Astrocyte (in vitro differentiated cells and primary cell): ENCODE data around the gene FRMD8. TPM values are rescaled to one million over a fixed set of nuclear protein-coding genes. Genes with fewer than 3 reads are reported as not detected.

Experiments
- DNase-seq: peaks from one replicate; pipeline ENCODE4 v3.0.0-alpha.2; 2010; ENCODE audit warnings: low read depth
- FAIRE-seq: peaks from 2 replicates; lab custom pipeline; 2011; peaks lifted over from hg19 to GRCh38; lab: Jason Lieb, UNC
- H2AFZ ChIP-seq: 2 replicates; pipeline ENCODE4 v1.6.0; 2012; ENCODE audit warnings: low read depth, low read length, inconsistent platforms
- H3K27ac ChIP-seq: 2 replicates; pipeline ENCODE4 v1.5.1; 2011; ENCODE audit warnings: low read depth, low read length, inconsistent platforms
- H3K27me3 ChIP-seq: 2 replicates; pipeline ENCODE4 v1.6.0; 2011; ENCODE audit warnings: low read length, inconsistent platforms; ENCODE audit not compliant: insufficient read depth
- H3K36me3 ChIP-seq: 2 replicates; pipeline ENCODE4 v1.5.1; 2011; ENCODE audit warnings: low read length, inconsistent platforms; ENCODE audit not compliant: insufficient read depth
- H3K4me1 ChIP-seq: 2 replicates; pipeline ENCODE4 v1.5.1; 2011; ENCODE audit warnings: low read length, inconsistent platforms; ENCODE audit not compliant: insufficient read depth
- H3K4me2 ChIP-seq: 2 replicates; pipeline ENCODE4 v1.6.0; 2012; ENCODE audit warnings: low read length, inconsistent platforms
- H3K4me3 ChIP-seq: 2 replicates; pipeline ENCODE4 v1.5.1; 2011; ENCODE audit warnings: low read depth, mild to moderate bottlenecking, low read length, inconsistent platforms; ENCODE audit not compliant: insufficient read depth
- H3K79me2 ChIP-seq: 2 replicates; pipeline ENCODE4 v1.6.0; 2012; ENCODE audit warnings: mild to moderate bottlenecking, low read length, inconsistent platforms; ENCODE audit not compliant: insufficient read depth
- H3K9ac ChIP-seq: 2 replicates; pipeline ENCODE4 v1.6.0; 2012; ENCODE audit warnings: mild to moderate bottlenecking, low read length, inconsistent platforms
- H3K9me3 ChIP-seq: 2 replicates; pipeline ENCODE4 v1.5.1; 2012; ENCODE audit warnings: low read depth, mild to moderate bottlenecking, low read length, inconsistent platforms; ENCODE audit not compliant: insufficient read depth
- H4K20me1 ChIP-seq: 2 replicates; pipeline ENCODE4 v1.6.0; 2012; ENCODE audit warnings: low read length, inconsistent platforms; ENCODE audit not compliant: insufficient read depth
- H3K27ac Mint-ChIP-seq: one replicate; pipeline ENCODE4 v1.8.0; 2021; ENCODE audit warnings: mild to moderate bottlenecking, mixed read lengths; ENCODE audit not compliant: unreplicated experiment
- H3K27me3 Mint-ChIP-seq: one replicate; pipeline ENCODE4 v1.8.0; 2021; ENCODE audit warnings: low read depth, mixed read lengths; ENCODE audit not compliant: unreplicated experiment
- H3K36me3 Mint-ChIP-seq: one replicate; pipeline ENCODE4 v1.8.0; 2021; ENCODE audit warnings: low read depth, mixed read lengths; ENCODE audit not compliant: unreplicated experiment
- H3K4me1 Mint-ChIP-seq: one replicate; pipeline ENCODE4 v1.8.0; 2021; ENCODE audit warnings: low read depth, mixed read lengths; ENCODE audit not compliant: unreplicated experiment
- H3K4me3 Mint-ChIP-seq: one replicate; pipeline ENCODE4 v1.8.0; 2021; ENCODE audit warnings: mild to moderate bottlenecking, moderate library complexity, mixed read lengths; ENCODE audit not compliant: unreplicated experiment
- H3K9me3 Mint-ChIP-seq: one replicate; pipeline ENCODE4 v1.8.0; 2021; ENCODE audit warnings: mild to moderate bottlenecking, mixed read lengths; ENCODE audit not compliant: unreplicated experiment
- EZH2 ChIP-seq: IDR thresholded peaks from 2 replicates; pipeline ENCODE4 v1.6.1; 2012; ENCODE audit warnings: mild to moderate bottlenecking, low read length, inconsistent platforms; ENCODE audit not compliant: insufficient read depth
- total RNA-seq: library from RNA; stranded (reverse); gene quantifications from 2 replicates; pipeline ENCODE4 v1.2.1, GENCODE V29; 2021
- TF ChIP-seq, protein P1 (sequence below): IDR thresholded peaks from 2 replicates; pipeline ENCODE4 v1.5.1; 2011; ENCODE audit warnings: low read depth, mild to moderate bottlenecking, inconsistent platforms, low read length, moderate library complexity; ENCODE audit not compliant: insufficient read depth

The FRMD8 gene
- total RNA-seq, 1 donor from 2014 or later = 61.2 TPM

GRCh38 chr11:65432100-65432650 lies 45.7 kb downstream of the FRMD8 start:
- peaks cover 97% of the 10 kb centered on the region for H4K20me1 ChIP-seq
- no peak overlapping the region for H3K27ac Mint-ChIP-seq
- H3K4me1 Mint-ChIP-seq = peaks cover 56% of the 10 kb centered on the region
- no peak overlapping the region for H3K4me3 ChIP-seq
- no peaks in the 10 kb centered on the region for H3K9me3 Mint-ChIP-seq
- peak overlapping the region; percentile 71 for H3K4me3 Mint-ChIP-seq
- H3K36me3 Mint-ChIP-seq = no peaks in the 10 kb centered on the region
- peak overlapping the region; percentile 44 for H3K9ac ChIP-seq
- peaks cover 97% of the 10 kb centered on the region for H3K79me2 ChIP-seq
- H3K4me2 ChIP-seq = peak overlapping the region; percentile 59
- TF ChIP-seq, protein P1, sequence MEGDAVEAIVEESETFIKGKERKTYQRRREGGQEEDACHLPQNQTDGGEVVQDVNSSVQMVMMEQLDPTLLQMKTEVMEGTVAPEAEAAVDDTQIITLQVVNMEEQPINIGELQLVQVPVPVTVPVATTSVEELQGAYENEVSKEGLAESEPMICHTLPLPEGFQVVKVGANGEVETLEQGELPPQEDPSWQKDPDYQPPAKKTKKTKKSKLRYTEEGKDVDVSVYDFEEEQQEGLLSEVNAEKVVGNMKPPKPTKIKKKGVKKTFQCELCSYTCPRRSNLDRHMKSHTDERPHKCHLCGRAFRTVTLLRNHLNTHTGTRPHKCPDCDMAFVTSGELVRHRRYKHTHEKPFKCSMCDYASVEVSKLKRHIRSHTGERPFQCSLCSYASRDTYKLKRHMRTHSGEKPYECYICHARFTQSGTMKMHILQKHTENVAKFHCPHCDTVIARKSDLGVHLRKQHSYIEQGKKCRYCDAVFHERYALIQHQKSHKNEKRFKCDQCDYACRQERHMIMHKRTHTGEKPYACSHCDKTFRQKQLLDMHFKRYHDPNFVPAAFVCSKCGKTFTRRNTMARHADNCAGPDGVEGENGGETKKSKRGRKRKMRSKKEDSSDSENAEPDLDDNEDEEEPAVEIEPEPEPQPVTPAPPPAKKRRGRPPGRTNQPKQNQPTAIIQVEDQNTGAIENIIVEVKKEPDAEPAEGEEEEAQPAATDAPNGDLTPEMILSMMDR = no peak
- no peak for TF ChIP-seq EZH2
- peaks cover 34% of the 10 kb centered on the region for H3K4me1 ChIP-seq
- H2AFZ ChIP-seq = no peak overlapping the region
- H3K27ac ChIP-seq = no peak overlapping the region
- peaks cover 35% of the 10 kb centered on the region for H3K36me3 ChIP-seq
- FAIRE-seq = no peak
- H3K27me3 ChIP-seq = no peaks in the 10 kb centered on the region
- H3K9me3 ChIP-seq = no peaks in the 10 kb centered on the region
- DNase-seq = no peak
- H3K27me3 Mint-ChIP-seq = no peaks in the 10 kb centered on the region

DNA sequence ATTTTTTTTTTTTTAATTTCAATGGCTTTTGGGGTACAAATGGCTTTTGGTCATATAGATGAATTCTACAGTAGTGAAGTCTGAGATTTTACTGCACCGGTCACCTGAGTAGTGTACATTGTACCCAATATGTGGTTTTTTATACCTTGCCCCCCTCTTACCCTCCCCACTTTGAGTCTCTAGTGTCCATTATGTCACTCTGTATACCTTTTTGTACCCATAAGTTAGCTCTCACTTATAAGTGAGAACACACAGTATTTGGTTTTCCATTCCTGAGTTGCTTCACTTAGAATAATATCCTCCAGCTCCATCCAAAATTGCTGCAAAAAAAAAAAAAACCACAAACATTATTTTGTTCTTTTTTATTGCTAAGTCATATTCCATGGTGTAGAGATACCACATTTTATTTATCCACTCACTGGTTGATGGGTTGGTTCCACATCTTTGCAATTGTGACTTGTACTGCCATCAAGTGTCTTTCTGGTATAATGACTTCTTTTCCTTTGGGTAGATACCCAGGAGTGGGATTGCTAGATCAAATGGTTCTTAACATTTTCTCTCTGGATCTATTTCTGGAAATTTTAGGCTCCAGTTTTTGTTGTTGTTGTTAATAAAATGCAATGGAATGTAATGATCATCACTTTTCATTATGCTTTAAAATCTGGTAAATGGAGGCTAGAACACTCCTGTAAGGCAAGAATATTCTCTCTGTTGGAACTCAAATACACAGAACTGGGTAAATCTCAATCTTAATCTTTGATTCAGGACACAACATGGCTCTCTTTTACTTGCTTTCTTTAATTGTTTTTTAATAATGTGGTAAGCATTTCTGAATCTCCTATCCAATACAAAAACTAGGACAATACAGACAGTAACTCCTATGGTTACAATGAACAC lies 46.5 kb downstream of the FRMD8 start:
- Mint-ChIP-seq H3K27ac (peak overlapping the region; percentile 70), H3K9me3 (no peaks in the 10 kb centered on the region), H3K4me3 (peak overlapping the region; percentile 71), H3K36me3 (peaks cover 2% of the 10 kb centered on the region), H3K4me1 (peaks cover 50% of the 10 kb centered on the region), H3K27me3 (no peaks in the 10 kb centered on the region)
- Histone ChIP-seq H3K4me1 (peaks cover 29% of the 10 kb centered on the region), H3K79me2 (peaks cover 97% of the 10 kb centered on the region), H2AFZ (no peak overlapping the region), H3K36me3 (peaks cover 43% of the 10 kb centered on the region), H3K9me3 (no peaks in the 10 kb centered on the region), H3K27ac (no peak overlapping the region), H3K9ac (peak overlapping the region; percentile 46), H3K27me3 (no peaks in the 10 kb centered on the region), H3K4me3 (no peak overlapping the region), H3K4me2 (peak overlapping the region; percentile 45), H4K20me1 (peaks cover 97% of the 10 kb centered on the region)
- TF ChIP-seq EZH2 = no peak
- TF ChIP-seq, protein P1 = no peak
- FAIRE-seq (no peak), DNase-seq (no peak)
